Lung (tissue), 12 donors: ENCODE measurements around the gene COL6A3. TPM values are rescaled to one million over a fixed set of nuclear protein-coding genes. Genes with fewer than 3 reads are reported as not detected.

Source experiments
- ATAC-seq: fragments of 200-7000 bp; cut with Tn5 transposase; one replicate; pipeline ENCODE4 v1.9.1; 2020; ENCODE audit warnings: moderate number of reproducible peaks; ENCODE audit not compliant: insufficient read depth, low FRiP score
- DNase-seq, 3 donors: peaks; one replicate each; pipeline ENCODE4 v3.0.0-alpha.2; 2013 to 2017
- H3K27ac ChIP-seq, 2 donors: one replicate each; pipeline ENCODE4 v1.5.1; 2013; ENCODE audit warnings: mild to moderate bottlenecking in 2 of 2, moderate library complexity in 2 of 2, control low read depth in 1 of 2, inconsistent platforms in 1 of 2, low read depth in 1 of 2, low read length in 1 of 2
- H3K27me3 ChIP-seq, 3 donors: one replicate each; pipeline ENCODE4 v1.5.1; 2013; ENCODE audit warnings: low read length in 2 of 3; ENCODE audit not compliant: control insufficient read depth in 3 of 3, insufficient read depth in 3 of 3
- H3K36me3 ChIP-seq, 4 donors: one replicate each; pipeline ENCODE4 v1.5.1; 2013; ENCODE audit warnings: low read length in 4 of 4, mild to moderate bottlenecking in 1 of 4, moderate library complexity in 1 of 4; ENCODE audit not compliant: control insufficient read depth in 4 of 4, insufficient read depth in 4 of 4
- H3K4me1 ChIP-seq, 5 donors: one replicate each; pipeline ENCODE4 v1.5.1; 2013; ENCODE audit warnings: low read length in 5 of 5, mild to moderate bottlenecking in 2 of 5, moderate library complexity in 1 of 5; ENCODE audit not compliant: control insufficient read depth in 5 of 5, insufficient read depth in 5 of 5
- H3K4me3 ChIP-seq: one replicate; pipeline ENCODE4 v1.5.1; 2013; ENCODE audit warnings: mild to moderate bottlenecking, control low read depth, moderate library complexity
- H3K9ac ChIP-seq, 2 donors: one replicate each; pipeline ENCODE4 v1.5.1; 2013; ENCODE audit warnings: low read length in 2 of 2, control low read depth in 1 of 2; ENCODE audit not compliant: insufficient read depth in 1 of 2
- H3K9me3 ChIP-seq, 4 donors: one replicate each; pipeline ENCODE4 v1.5.1; 2013; ENCODE audit warnings: low read length in 3 of 4, mild to moderate bottlenecking in 1 of 4, moderate library complexity in 1 of 4; ENCODE audit not compliant: control insufficient read depth in 4 of 4, insufficient read depth in 3 of 4
- CTCF ChIP-seq: IDR thresholded peaks from 2 replicates; pipeline ENCODE4 v1.5.1; 2012; ENCODE audit warnings: mild to moderate bottlenecking; ENCODE audit errors: control extremely low read depth, extremely low read depth
- WGBS, 2 donors: extraction: QIAGEN DNeasy Blood & Tissue Kit; methylation state at CpG; one replicate each; pipeline ENCODE4 v1.1.7; 2013; 5-methylcytosine and 5-hydroxymethylcytosine counted together
- polyA plus RNA-seq, 2 donors: library from polyadenylated mRNA; stranded (reverse); fragments of 200-250 nt; gene quantifications; one replicate each; pipeline ENCODE4 v1.2.1, GENCODE V29; 2013
- total RNA-seq, 2 donors: library from RNA; depleted of rRNA in 1 of 2; stranded (reverse); fragments of >200 nt in 1 of 2; gene quantifications; one replicate each; pipeline ENCODE4 v1.2.1, GENCODE V29; 2014 to 2021
- donor health status: control.
- donor health status: control.
- donor health status: Bipolar disorder and iron deficiency.
- donor health status: healthy.
- donor health status: DM: yes; HTN: yes; CAD: no.

Gene COL6A3
- total and polyA plus RNA-seq, 4 donors, result 36.4 to 548 (median 277) TPM

DNA sequence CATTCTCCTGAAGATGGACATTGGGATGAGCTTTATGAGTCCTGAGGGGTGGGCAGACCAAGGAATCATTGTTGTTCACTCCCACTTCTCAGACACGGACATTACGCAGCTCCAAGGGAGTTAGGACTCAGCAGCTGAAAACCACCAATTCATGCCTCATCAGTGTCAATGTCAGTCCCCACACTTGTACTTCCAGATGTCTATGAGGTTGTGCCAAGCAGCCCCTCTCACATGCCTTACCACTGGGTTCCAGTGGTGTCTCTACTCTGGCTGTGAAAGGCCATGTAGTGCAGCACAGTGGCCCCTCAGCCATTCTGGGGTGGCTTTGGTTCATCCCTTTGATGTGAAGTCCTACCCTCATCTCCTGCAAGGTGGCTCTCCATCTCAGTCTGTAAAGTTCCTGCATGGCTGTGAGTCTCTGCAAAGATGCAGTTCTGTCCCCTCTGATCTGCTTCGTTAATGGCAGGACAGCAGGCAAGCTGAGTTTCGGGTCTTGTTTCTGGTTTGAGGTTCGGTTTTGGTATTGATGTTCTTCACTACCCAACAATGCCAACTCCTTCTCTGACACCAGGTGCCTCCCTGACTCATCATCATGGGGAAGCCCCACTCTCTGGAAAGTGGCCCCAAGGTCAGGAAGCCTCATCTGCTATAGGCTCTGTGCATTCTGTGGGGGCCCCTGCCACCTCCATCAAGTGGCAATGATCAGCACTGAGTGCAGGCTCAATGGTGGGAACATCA lies 14.0 kb upstream of the COL6A3 start:
- H3K27ac ChIP-seq, result no peak overlapping the region
- H3K4me1 ChIP-seq, result peaks cover 0 to 44% (median 18%) of the 10 kb centered on the region in 5 donors
- H3K36me3 ChIP-seq, result no peaks in the 10 kb centered on the region
- 94 to 95% methylated on average over 5 of the region's 5 CpGs for WGBS, 2 donors
- no peak overlapping the region for H3K4me3 ChIP-seq
- no peak for ATAC-seq
- H3K9me3 ChIP-seq, result no peaks in the 10 kb centered on the region
- DNase-seq, result peak; percentile 92 to 97 (median 95)
- no peaks in the 10 kb centered on the region for H3K27me3 ChIP-seq
- no peak for TF ChIP-seq CTCF
- H3K9ac ChIP-seq, result no peak overlapping the region

DNA sequence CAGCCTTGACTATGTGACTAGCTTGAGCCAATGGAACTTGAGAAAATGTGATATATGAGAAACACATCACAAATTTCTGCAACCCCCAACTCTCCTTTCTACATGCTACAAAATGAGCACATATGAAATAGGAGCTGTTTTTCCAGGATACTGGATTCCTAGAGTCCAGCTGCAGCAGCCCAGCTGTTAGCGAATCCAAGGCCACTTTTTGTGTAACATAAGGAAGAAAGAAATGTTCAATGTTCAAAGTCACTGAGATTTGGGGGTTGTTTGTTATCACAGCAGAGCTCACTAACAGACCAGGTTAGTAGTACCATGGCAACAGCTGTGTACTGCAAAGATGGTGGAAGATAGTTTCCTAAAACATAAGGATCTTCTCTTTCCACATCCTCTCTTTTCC lies 12.6 kb upstream of the COL6A3 start:
- 96 to 100% methylated on average over 1 of the region's 1 CpG for WGBS, 2 donors
- peak in 1 of 3 donors; percentile 52 for DNase-seq
- H3K4me3 ChIP-seq, result no peak overlapping the region
- no peak for ATAC-seq
- no peak overlapping the region for H3K27ac ChIP-seq
- H3K9ac ChIP-seq, result no peak overlapping the region
- peaks cover 0 to 52% (median 21%) of the 10 kb centered on the region in 5 donors for H3K4me1 ChIP-seq
- no peaks in the 10 kb centered on the region for H3K27me3 ChIP-seq
- no peak for TF ChIP-seq CTCF
- H3K9me3 ChIP-seq, result no peaks in the 10 kb centered on the region
- no peaks in the 10 kb centered on the region for H3K36me3 ChIP-seq

GRCh38 chr2:237425320-237425719 lies 11.4 kb upstream of the COL6A3 start:
- no peak for TF ChIP-seq CTCF
- Histone ChIP-seq H3K27ac (no peak overlapping the region), H3K9ac (peak overlapping the region in 1 of 2 donors; percentile 30), H3K4me1 (peaks cover 0 to 56% (median 21%) of the 10 kb centered on the region in 5 donors), H3K9me3 (no peaks in the 10 kb centered on the region), H3K27me3 (no peaks in the 10 kb centered on the region), H3K36me3 (no peaks in the 10 kb centered on the region), H3K4me3 (no peak overlapping the region)
- peak in 1 of 3 donors; percentile 57 for DNase-seq
- 70 to 72% methylated on average over 3 of the region's 3 CpGs for WGBS, 2 donors
- ATAC-seq, result no peak
